HL-60/S4 treated with phorbol 12-myristate 13-acetate at 8.2 ng/mL for 4 days and 3 days (cell line): Measurements from ENCODE around the gene SLC26A9.

Source experiments
- in situ Hi-C: fragments of 300-500 bp; cut with MboI; formaldehyde crosslinking; loops from 2 replicates; pipeline ENCODE4 v1.15.0; 2022; ENCODE audit warnings: low sequenced_read_pairs

Gene SLC26A9

GRCh38 chr1:205975387-205975998 is 32.2 kb upstream of the SLC26A9 start:
- in situ Hi-C loops = no loop called here

DNA sequence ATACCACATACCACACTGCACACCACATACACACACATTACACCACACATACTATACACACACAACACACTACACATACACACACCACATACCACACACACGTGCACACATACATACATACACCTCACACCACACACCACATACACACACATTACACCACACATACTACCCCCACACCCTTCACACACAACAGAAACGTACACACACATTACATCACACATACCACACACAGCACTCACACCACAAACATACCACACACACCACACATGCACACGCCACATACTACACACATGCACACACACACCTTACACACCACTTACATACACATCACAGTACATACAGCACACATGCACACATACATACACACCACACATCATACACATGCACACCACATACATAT is 31.5 kb upstream of the SLC26A9 start:
- in situ Hi-C loops = no loop called here

- in situ Hi-C loops = no loop called here
Observed at GRCh38 chr1:205973377-205974232, 30.3 kb upstream of the SLC26A9 start.

DNA sequence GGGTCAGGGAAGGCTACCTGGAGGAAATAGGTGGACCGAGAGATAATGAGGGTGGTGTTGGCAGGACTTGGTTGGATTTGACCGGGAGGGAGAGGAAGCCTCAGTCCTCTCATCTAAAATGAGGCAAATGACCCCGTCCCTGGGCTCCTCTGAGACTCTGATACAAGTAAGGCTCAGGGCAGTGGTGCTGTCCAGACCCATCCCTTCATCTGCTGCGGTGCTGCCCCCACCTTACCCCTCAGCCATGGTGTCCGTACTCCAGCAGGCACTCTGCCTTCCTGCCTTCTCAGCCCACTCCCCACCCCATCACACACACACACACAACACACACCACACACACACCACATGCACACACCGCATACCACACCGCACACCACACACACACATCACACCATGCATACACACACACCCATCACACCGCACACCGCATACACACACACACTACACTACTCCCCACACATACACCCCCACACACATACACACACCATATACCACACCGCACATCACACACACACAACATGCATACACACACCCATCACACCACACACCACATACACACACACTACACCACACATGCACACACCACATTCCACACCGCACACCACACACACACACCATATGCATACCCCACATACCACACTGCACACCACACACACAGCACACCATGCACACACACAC is 29.4 kb upstream of the SLC26A9 start:
- in situ Hi-C loops = no loop called here

DNA sequence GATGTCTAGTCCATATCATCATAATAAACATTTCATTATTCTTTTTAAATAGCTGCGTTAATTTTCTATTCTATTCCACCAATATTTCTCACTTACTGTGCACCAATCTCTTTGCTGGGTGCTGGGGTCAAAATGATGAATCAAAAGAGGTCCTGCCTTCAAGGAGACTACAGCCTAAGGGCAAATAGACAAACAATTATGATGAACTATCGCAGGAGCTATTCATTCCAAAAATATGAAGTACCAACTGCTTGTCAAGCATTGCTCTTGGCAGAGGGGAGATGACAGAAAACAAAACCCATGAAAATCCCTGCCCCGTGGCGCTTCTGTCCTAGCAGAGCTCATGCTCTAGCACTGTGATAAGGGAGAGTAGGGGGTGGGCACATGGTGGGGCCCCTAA is 28.8 kb upstream of the SLC26A9 start:
- in situ Hi-C loops = no loop called here

GRCh38 chr1:205971082-205971481 is 27.8 kb upstream of the SLC26A9 start:
- in situ Hi-C loops = no loop called here

DNA sequence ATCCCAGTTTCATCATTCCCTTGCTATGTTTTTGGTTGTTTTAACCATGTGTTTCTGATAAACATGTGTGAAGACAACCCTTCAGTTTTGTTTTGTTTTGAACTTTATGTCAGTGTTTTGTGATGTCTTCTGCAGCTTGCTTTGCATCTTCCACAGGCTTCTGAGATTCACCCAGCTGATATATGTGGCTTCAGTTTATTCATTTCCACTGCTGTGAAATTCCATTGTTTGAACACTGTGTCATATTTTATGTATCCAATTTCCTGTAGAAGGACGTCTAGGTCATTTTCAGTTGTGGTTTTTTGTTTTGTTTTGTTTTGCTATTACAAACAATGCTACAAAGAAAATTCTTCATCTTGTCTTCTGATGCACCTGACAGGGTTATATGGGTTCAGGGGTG is 27.2 kb upstream of the SLC26A9 start:
- in situ Hi-C loops = no loop called here

GRCh38 chr1:205969229-205969628 is 26.0 kb upstream of the SLC26A9 start:
- in situ Hi-C loops = no loop called here

DNA sequence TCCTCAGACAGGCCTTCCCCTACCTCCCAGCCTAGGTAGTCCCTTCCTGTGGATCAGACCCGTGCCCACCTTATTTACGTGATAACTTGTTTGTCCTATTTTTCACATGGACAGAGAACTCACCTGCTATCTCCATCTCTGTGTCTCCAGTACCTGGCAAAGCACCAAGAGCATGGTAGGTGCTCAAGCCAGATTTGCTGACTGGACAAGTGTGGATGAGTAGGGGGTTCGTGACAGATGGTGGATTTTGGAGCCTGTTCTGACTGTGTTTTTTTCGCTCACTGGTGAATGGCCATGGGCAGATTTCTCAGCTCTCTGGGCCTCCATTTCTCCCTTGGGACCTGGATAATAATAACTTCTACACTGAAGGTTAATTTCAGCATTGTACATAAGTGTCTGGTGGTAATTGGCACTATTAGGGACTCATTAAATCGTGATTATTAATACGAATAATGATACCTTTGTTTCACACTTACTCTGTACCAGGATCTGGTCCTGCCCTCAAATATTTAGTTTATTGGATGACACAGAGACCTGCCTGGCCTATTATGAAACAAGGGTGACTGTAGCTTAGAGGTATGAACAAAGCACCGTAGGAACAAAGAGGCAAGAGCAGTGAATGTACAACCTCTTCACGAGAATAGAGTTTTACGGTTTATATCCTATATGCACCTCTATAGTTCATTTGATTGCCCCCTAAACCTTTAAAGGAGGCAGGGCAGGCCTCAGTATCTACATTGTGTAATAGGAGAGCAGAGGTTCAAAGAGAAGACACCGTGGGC is 24.5 kb upstream of the SLC26A9 start:
- in situ Hi-C loops = no loop called here

GRCh38 chr1:205965036-205965884 is 22.0 kb upstream of the SLC26A9 start:
- in situ Hi-C loops = no loop called here

GRCh38 chr1:205963352-205964155 is 20.3 kb upstream of the SLC26A9 start:
- in situ Hi-C loops = no loop called here

GRCh38 chr1:205962821-205963221 is 19.6 kb upstream of the SLC26A9 start:
- in situ Hi-C loops = no loop called here

GRCh38 chr1:205961991-205962820 is 18.9 kb upstream of the SLC26A9 start:
- in situ Hi-C loops = no loop called here

GRCh38 chr1:205961405-205961804 is 18.1 kb upstream of the SLC26A9 start:
- in situ Hi-C loops = no loop called here

DNA sequence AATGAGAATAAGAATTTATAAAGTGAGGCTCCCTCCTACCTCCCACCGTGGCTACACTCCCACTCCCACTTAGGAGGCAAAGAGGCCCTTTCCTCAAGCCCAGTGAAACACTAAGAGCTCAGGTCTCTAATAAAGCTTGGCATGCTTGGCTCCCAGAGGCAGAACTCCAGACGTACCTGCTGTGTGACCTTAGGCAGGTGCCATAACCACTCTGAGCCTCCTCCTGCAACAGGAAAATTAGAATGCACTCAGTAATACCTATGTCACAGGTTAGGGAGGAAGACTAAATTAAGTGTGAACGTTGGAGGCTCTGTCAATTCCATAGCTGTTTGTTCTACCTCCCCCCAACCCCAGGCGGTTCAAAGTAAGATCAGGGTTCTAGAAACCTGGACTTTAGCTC is 16.5 kb upstream of the SLC26A9 start:
- in situ Hi-C loops = no loop called here

DNA sequence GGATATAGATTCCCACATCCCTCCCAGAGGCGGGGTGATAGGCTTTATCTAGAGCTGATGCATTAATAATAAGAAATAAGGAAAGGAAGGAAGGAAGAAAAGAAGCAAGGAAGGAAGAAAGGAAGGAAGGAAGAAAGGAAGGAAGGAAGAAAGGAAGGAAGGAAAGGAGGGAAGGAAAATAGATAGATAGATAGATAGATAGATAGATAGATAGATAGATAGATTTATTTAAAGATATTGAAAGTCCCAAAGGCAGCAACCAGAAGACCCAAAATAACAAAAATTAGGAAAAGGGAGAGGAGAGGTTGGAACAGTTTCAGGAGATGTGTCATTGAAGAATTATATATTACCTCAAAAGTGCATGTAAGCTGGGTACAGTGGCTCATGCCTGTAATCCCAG is 12.2 kb upstream of the SLC26A9 start:
- in situ Hi-C loops = no loop called here

GRCh38 chr1:205954819-205955404 is 11.7 kb upstream of the SLC26A9 start:
- in situ Hi-C loops = no loop called here

DNA sequence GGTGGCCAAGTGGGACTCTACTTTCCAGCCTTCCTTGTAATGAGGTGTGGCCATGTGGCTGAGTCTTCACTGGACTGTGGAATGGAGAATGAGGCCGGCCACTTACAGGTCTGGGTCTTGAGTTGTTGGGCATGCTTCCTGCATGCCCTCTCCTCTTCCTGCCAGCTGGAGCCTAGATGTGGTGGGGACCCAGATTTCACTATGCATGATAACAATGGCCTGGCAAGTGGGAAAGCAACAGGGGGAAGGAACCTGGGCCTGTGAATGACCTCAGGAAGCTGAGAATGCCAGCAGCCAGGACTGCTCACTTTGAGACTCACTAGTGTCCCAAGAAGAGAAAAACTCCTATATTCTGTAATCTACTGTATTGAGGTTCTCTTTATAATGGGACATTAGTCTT is 8.5 kb upstream of the SLC26A9 start:
- in situ Hi-C loops = no loop called here
